Thyroid gland (tissue), 4 donors: ENCODE measurements around the gene TYK2.

Experiments
- POLR2A ChIP-seq, 2 donors: fragments of 450-650 bp; IDR thresholded peaks; one replicate each; pipeline ENCODE4 v1.6.1; 2017; ENCODE audit warnings: antibody characterized with exemption in 2 of 2, mild to moderate bottlenecking in 2 of 2, moderate library complexity in 1 of 2
- TF ChIP-seq, protein P1 (sequence below), 6 experiments: fragments of 200-600 bp in 3 of 6; fragments of 450-650 bp in 3 of 6; sonication (generic) in 3 of 6; IDR thresholded peaks; one replicate each; pipeline ENCODE4 v1.5.1; 2016 to 2019; ENCODE audit warnings: antibody characterized with exemption in 6 of 6, mild to moderate bottlenecking in 2 of 6, inconsistent platforms in 1 of 6, moderate library complexity in 1 of 6

DNA sequence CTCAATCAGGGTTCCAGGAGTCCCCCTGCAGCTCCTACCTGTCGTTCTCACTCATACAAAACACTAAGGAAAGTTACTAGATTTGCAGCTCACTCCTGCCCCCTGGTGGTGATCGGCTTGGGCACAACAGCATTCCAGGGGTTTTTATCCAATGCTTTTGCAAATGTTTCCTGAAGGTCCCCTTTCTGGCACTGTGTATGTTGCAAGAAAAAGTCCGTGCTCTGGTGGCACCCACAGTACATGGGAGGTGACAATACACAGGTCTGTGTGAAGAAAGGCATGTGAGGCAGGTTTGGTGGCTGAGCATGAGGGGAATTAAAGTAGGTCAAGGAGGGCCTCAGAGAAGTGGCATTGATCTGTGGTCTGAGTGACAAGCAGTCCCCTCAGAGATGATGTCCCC, 8.6 kb upstream of the TYK2 start:
- no peak for TF ChIP-seq POLR2A (IDR thresholded peaks at IDR 0.05)
- TF ChIP-seq, protein P1, sequence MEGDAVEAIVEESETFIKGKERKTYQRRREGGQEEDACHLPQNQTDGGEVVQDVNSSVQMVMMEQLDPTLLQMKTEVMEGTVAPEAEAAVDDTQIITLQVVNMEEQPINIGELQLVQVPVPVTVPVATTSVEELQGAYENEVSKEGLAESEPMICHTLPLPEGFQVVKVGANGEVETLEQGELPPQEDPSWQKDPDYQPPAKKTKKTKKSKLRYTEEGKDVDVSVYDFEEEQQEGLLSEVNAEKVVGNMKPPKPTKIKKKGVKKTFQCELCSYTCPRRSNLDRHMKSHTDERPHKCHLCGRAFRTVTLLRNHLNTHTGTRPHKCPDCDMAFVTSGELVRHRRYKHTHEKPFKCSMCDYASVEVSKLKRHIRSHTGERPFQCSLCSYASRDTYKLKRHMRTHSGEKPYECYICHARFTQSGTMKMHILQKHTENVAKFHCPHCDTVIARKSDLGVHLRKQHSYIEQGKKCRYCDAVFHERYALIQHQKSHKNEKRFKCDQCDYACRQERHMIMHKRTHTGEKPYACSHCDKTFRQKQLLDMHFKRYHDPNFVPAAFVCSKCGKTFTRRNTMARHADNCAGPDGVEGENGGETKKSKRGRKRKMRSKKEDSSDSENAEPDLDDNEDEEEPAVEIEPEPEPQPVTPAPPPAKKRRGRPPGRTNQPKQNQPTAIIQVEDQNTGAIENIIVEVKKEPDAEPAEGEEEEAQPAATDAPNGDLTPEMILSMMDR (IDR thresholded peaks at IDR 0.05): peak; percentile 80 to 96 (median 90)
